HAP-1 (cell line): Measurements from ENCODE around the gene SELE.

ENCODE experiments used
- DNase-seq, 2 experiments: peaks; one replicate each; pipeline ENCODE4 v3.0.0-alpha.2; 2016 to 2020; ENCODE audit warnings: low spot score in 2 of 2
- H3K27me3 ChIP-seq: fragments of 250-450 bp; sonication (Bioruptor Pico); 2 replicates; pipeline ENCODE4 v1.5.1; 2020; ENCODE audit warnings: low read depth, mild to moderate bottlenecking, moderate library complexity
- H3K36me3 ChIP-seq: fragments of 250-450 bp; sonication (Bioruptor Pico); replicated peaks from 2 replicates; pipeline ENCODE4 v1.5.1; 2020; ENCODE audit warnings: mild to moderate bottlenecking
- H3K4me1 ChIP-seq: fragments of 250-450 bp; sonication (Bioruptor Pico); 2 replicates; pipeline ENCODE4 v1.5.1; 2020; ENCODE audit warnings: mild to moderate bottlenecking
- H3K4me3 ChIP-seq: fragments of 250-450 bp; sonication (Bioruptor Pico); 2 replicates; pipeline ENCODE4 v1.5.1; 2020; ENCODE audit warnings: mild to moderate bottlenecking, moderate library complexity
- H3K9me3 ChIP-seq: fragments of 250-450 bp; sonication (Bioruptor Pico); 2 replicates; pipeline ENCODE4 v1.5.1; 2020; ENCODE audit warnings: mild to moderate bottlenecking, moderate library complexity
- in situ Hi-C: fragments of 300-500 bp; cut with MboI; formaldehyde crosslinking; loops from 3 replicates; pipeline ENCODE4 v1.14.3; 2020; ENCODE audit warnings: low sequenced_read_pairs, inconsistent platforms, mixed read lengths

The SELE gene

GRCh38 chr1:169733924-169734323, at the start of gene SELE:
SELE (minus strand) TSS chr1:169734079; CDS start chr1:169733612, 467 bp downstream.
- Histone ChIP-seq H3K4me3 (no peak within 1 kb of the TSS), H3K36me3 (no peaks in the 10 kb centered on the region), H3K27me3 (peaks cover 3% of the 10 kb centered on the region; the same call in 1 of the 2 replicates), H3K4me1 (no peaks in the 10 kb centered on the region), H3K9me3 (no peaks in the 10 kb centered on the region)
- in situ Hi-C loops, result no loop called here
- no peak for DNase-seq

GRCh38 chr1:169782596-169782995, 48.7 kb upstream of the SELE start:
- Histone ChIP-seq H3K27me3 (peaks cover 11% of the 10 kb centered on the region), H3K36me3 (no peaks in the 10 kb centered on the region), H3K4me3 (no peak overlapping the region), H3K4me1 (no peaks in the 10 kb centered on the region), H3K9me3 (no peaks in the 10 kb centered on the region)
- DNase-seq, result no peak
- in situ Hi-C loops, result no loop called here

- H3K36me3 ChIP-seq, result no peaks in the 10 kb centered on the region
- in situ Hi-C loops, result no loop called here
- no peaks in the 10 kb centered on the region for H3K27me3 ChIP-seq
- DNase-seq, result no peak
- H3K4me3 ChIP-seq, result no peak overlapping the region
- H3K4me1 ChIP-seq, result no peaks in the 10 kb centered on the region
- H3K9me3 ChIP-seq, result no peaks in the 10 kb centered on the region
Measured at GRCh38 chr1:169779970-169780369, 46.1 kb upstream of the SELE start.

- no peak overlapping the region for H3K4me3 ChIP-seq
- H3K27me3 ChIP-seq, result no peaks in the 10 kb centered on the region
- no peak for DNase-seq
- no peaks in the 10 kb centered on the region for H3K36me3 ChIP-seq
- no peaks in the 10 kb centered on the region for H3K4me1 ChIP-seq
- no peaks in the 10 kb centered on the region for H3K9me3 ChIP-seq
- in situ Hi-C loops, result no loop called here
Measured at GRCh38 chr1:169779150-169779549, 45.3 kb upstream of the SELE start.

GRCh38 chr1:169776440-169776839, 42.6 kb upstream of the SELE start:
- in situ Hi-C loops, result no loop called here
- H3K9me3 ChIP-seq, result no peaks in the 10 kb centered on the region
- no peak overlapping the region for H3K4me3 ChIP-seq
- H3K36me3 ChIP-seq, result no peaks in the 10 kb centered on the region
- no peak for DNase-seq
- H3K27me3 ChIP-seq, result peaks cover 4% of the 10 kb centered on the region; the same call in 1 of the 2 replicates
- no peaks in the 10 kb centered on the region for H3K4me1 ChIP-seq

- Histone ChIP-seq H3K36me3 (no peaks in the 10 kb centered on the region), H3K9me3 (no peaks in the 10 kb centered on the region), H3K27me3 (peaks cover 6% of the 10 kb centered on the region; the same call in 1 of the 2 replicates), H3K4me1 (no peaks in the 10 kb centered on the region), H3K4me3 (no peak overlapping the region)
- DNase-seq, result no peak
- in situ Hi-C loops, result no loop called here
Measured at GRCh38 chr1:169768161-169768560, 34.3 kb upstream of the SELE start.

- H3K9me3 ChIP-seq, result no peaks in the 10 kb centered on the region
- H3K4me1 ChIP-seq, result no peaks in the 10 kb centered on the region
- H3K27me3 ChIP-seq, result no peaks in the 10 kb centered on the region
- in situ Hi-C loops, result no loop called here
- H3K4me3 ChIP-seq, result no peak overlapping the region
- DNase-seq, result no peak
- no peaks in the 10 kb centered on the region for H3K36me3 ChIP-seq
Measured at GRCh38 chr1:169765580-169766331, 31.9 kb upstream of the SELE start.

- Histone ChIP-seq H3K27me3 (no peaks in the 10 kb centered on the region), H3K4me1 (no peaks in the 10 kb centered on the region), H3K36me3 (no peaks in the 10 kb centered on the region), H3K9me3 (no peaks in the 10 kb centered on the region), H3K4me3 (no peak overlapping the region)
- no peak for DNase-seq
- in situ Hi-C loops, result no loop called here
Measured at GRCh38 chr1:169764919-169765318, 31.0 kb upstream of the SELE start.

GRCh38 chr1:169762699-169763098, 28.8 kb upstream of the SELE start:
- Histone ChIP-seq H3K36me3 (no peaks in the 10 kb centered on the region), H3K27me3 (no peaks in the 10 kb centered on the region), H3K4me3 (no peak overlapping the region), H3K9me3 (no peaks in the 10 kb centered on the region), H3K4me1 (no peaks in the 10 kb centered on the region)
- in situ Hi-C loops, result no loop called here
- no peak for DNase-seq

- H3K36me3 ChIP-seq, result no peaks in the 10 kb centered on the region
- H3K4me3 ChIP-seq, result no peak overlapping the region
- no peaks in the 10 kb centered on the region for H3K4me1 ChIP-seq
- in situ Hi-C loops, result no loop called here
- H3K27me3 ChIP-seq, result no peaks in the 10 kb centered on the region
- no peaks in the 10 kb centered on the region for H3K9me3 ChIP-seq
- no peak for DNase-seq
Measured at GRCh38 chr1:169759038-169759437, 25.2 kb upstream of the SELE start.

- Histone ChIP-seq H3K36me3 (no peaks in the 10 kb centered on the region), H3K9me3 (no peaks in the 10 kb centered on the region), H3K27me3 (no peaks in the 10 kb centered on the region), H3K4me1 (no peaks in the 10 kb centered on the region), H3K4me3 (no peak overlapping the region)
- in situ Hi-C loops, result no loop called here
- DNase-seq, result no peak
Measured at GRCh38 chr1:169753549-169753948, 19.7 kb upstream of the SELE start.

- no peak for DNase-seq
- H3K4me1 ChIP-seq, result no peaks in the 10 kb centered on the region
- no peaks in the 10 kb centered on the region for H3K36me3 ChIP-seq
- H3K4me3 ChIP-seq, result no peak overlapping the region
- no peaks in the 10 kb centered on the region for H3K27me3 ChIP-seq
- H3K9me3 ChIP-seq, result no peaks in the 10 kb centered on the region
- in situ Hi-C loops, result no loop called here
Measured at GRCh38 chr1:169750041-169750440, 16.2 kb upstream of the SELE start.

GRCh38 chr1:169746550-169746949, 12.7 kb upstream of the SELE start:
- Histone ChIP-seq H3K9me3 (no peaks in the 10 kb centered on the region), H3K4me1 (no peaks in the 10 kb centered on the region), H3K36me3 (no peaks in the 10 kb centered on the region), H3K27me3 (no peaks in the 10 kb centered on the region), H3K4me3 (no peak overlapping the region)
- DNase-seq, result no peak
- in situ Hi-C loops, result no loop called here

- in situ Hi-C loops, result no loop called here
- no peaks in the 10 kb centered on the region for H3K9me3 ChIP-seq
- H3K27me3 ChIP-seq, result peaks cover 2% of the 10 kb centered on the region; the same call in 1 of the 2 replicates
- H3K4me1 ChIP-seq, result no peaks in the 10 kb centered on the region
- no peak for DNase-seq
- no peak overlapping the region for H3K4me3 ChIP-seq
- no peaks in the 10 kb centered on the region for H3K36me3 ChIP-seq
Measured at GRCh38 chr1:169745015-169745861, 11.4 kb upstream of the SELE start.
